Sigmoid colon (tissue), 3 donors: ENCODE data around the gene C3orf70.

Experiments
- CTCF ChIP-seq, 4 experiments: fragments of 450-650 bp in 3 of 4; fragments of 200-600 bp in 1 of 4; IDR thresholded peaks; one replicate each; pipeline ENCODE4 v1.5.1; 2016 to 2019; ENCODE audit warnings: antibody characterized with exemption in 4 of 4, mild to moderate bottlenecking in 3 of 4, moderate library complexity in 2 of 4
- POLR2A ChIP-seq, 2 donors: fragments of 450-650 bp; IDR thresholded peaks; one replicate each; pipeline ENCODE4 v1.6.1; 2016; ENCODE audit warnings: antibody characterized with exemption in 2 of 2, mild to moderate bottlenecking in 2 of 2, moderate library complexity in 2 of 2

DNA sequence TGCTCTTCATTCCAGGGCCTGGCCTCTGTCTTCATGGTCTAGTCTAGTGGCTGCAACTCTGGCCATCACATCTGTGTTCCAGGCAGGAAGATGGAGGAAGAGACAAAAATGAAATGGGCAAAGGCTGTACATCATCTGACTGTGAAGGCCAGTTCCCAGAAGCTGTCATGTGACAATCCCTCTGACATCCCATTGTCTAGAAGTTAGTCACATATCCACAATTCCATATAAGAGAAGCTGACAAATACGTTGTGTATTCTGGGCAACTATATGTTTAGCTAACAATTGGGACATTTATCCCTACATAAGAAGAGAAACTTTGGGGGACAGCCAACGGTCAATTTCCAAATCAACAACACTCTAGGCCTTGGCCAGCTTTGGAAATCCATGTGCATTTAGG, 34.5 kb upstream of the C3orf70 start:
- TF ChIP-seq CTCF (IDR thresholded peaks at IDR 0.05) (no peak), POLR2A (IDR thresholded peaks at IDR 0.05) (no peak)
